Osteocyte (in vitro differentiated cells): ENCODE measurements around the gene TBXAS1. TPM values are rescaled to one million over a fixed set of nuclear protein-coding genes. Genes with fewer than 3 reads are reported as not detected.

Experiments used
- DNase-seq: peaks from one replicate; pipeline ENCODE4 v3.0.0; 2021; ENCODE audit warnings: mixed read lengths; ENCODE audit not compliant: unreplicated experiment; ENCODE audit errors: extremely low spot score
- H3K27ac Mint-ChIP-seq: one replicate; pipeline ENCODE4 v1.8.0; 2021; ENCODE audit warnings: mild to moderate bottlenecking, mixed read lengths; ENCODE audit not compliant: unreplicated experiment
- H3K27me3 Mint-ChIP-seq: one replicate; pipeline ENCODE4 v1.8.0; 2021; ENCODE audit warnings: mixed read lengths; ENCODE audit not compliant: unreplicated experiment
- H3K36me3 Mint-ChIP-seq: one replicate; pipeline ENCODE4 v1.8.0; 2021; ENCODE audit warnings: mixed read lengths; ENCODE audit not compliant: unreplicated experiment
- H3K4me1 Mint-ChIP-seq: one replicate; pipeline ENCODE4 v1.8.0; 2021; ENCODE audit warnings: mixed read lengths; ENCODE audit not compliant: unreplicated experiment
- H3K4me3 Mint-ChIP-seq: one replicate; pipeline ENCODE4 v1.8.0; 2021; ENCODE audit warnings: mild to moderate bottlenecking, moderate library complexity, mixed read lengths; ENCODE audit not compliant: unreplicated experiment
- H3K9me3 Mint-ChIP-seq: one replicate; pipeline ENCODE4 v1.8.0; 2021; ENCODE audit warnings: mixed read lengths; ENCODE audit not compliant: unreplicated experiment
- total RNA-seq: library from RNA; stranded (reverse); gene quantifications from 2 replicates; pipeline ENCODE4 v1.2.1, GENCODE V29; 2021
- TF ChIP-seq, protein P1 (sequence below): fragments of 200-600 bp; sonication (generic); IDR thresholded peaks from 2 replicates; pipeline ENCODE4 v1.5.0; 2021; ENCODE audit warnings: antibody characterized with exemption, mild to moderate bottlenecking, moderate library complexity

Gene TBXAS1
- total RNA-seq, 1 donor from 2014 or later, result 3.5 TPM

- H3K4me3 Mint-ChIP-seq, result no peak overlapping the region
Observed at GRCh38 chr7:139853506-139854123, 24.6 kb downstream of the TBXAS1 start.

DNA sequence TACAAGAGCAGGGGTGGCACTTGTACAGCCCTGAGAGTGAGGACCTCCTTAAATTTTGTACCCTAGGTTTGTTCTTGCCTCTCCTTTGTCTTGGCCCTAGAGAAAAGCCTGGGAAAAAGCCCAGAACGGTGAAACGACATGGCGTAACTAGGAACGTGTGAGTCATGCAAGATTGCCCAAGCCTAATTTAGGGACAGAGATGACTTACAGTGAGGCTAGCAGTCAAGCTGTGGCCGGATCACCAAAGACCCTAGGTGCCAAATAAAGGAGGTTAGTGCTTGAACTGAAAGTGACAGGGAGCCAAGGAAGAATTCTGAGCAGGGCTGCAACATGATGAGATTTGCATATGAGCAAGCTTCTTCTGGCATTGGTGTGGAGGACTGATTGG, 25.1 kb downstream of the TBXAS1 start:
- no peak overlapping the region for H3K4me3 Mint-ChIP-seq
- H3K36me3 Mint-ChIP-seq, result no peaks in the 10 kb centered on the region
- H3K27ac Mint-ChIP-seq, result no peak overlapping the region
- H3K9me3 Mint-ChIP-seq, result no peaks in the 10 kb centered on the region
- H3K4me1 Mint-ChIP-seq, result no peaks in the 10 kb centered on the region
- H3K27me3 Mint-ChIP-seq, result peaks cover 2% of the 10 kb centered on the region
- TF ChIP-seq, protein P1, sequence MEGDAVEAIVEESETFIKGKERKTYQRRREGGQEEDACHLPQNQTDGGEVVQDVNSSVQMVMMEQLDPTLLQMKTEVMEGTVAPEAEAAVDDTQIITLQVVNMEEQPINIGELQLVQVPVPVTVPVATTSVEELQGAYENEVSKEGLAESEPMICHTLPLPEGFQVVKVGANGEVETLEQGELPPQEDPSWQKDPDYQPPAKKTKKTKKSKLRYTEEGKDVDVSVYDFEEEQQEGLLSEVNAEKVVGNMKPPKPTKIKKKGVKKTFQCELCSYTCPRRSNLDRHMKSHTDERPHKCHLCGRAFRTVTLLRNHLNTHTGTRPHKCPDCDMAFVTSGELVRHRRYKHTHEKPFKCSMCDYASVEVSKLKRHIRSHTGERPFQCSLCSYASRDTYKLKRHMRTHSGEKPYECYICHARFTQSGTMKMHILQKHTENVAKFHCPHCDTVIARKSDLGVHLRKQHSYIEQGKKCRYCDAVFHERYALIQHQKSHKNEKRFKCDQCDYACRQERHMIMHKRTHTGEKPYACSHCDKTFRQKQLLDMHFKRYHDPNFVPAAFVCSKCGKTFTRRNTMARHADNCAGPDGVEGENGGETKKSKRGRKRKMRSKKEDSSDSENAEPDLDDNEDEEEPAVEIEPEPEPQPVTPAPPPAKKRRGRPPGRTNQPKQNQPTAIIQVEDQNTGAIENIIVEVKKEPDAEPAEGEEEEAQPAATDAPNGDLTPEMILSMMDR, result no peak
- DNase-seq, result no peak

More at GRCh38 chr7:139853506-139854123, 24.6 kb downstream of the TBXAS1 start:
- H3K36me3 Mint-ChIP-seq, result no peaks in the 10 kb centered on the region
- H3K27me3 Mint-ChIP-seq, result peaks cover 2% of the 10 kb centered on the region
- peak; percentile 8 for DNase-seq
- H3K4me1 Mint-ChIP-seq, result no peaks in the 10 kb centered on the region
- H3K9me3 Mint-ChIP-seq, result no peaks in the 10 kb centered on the region
- TF ChIP-seq, protein P1, result no peak
- H3K27ac Mint-ChIP-seq, result no peak overlapping the region

DNA sequence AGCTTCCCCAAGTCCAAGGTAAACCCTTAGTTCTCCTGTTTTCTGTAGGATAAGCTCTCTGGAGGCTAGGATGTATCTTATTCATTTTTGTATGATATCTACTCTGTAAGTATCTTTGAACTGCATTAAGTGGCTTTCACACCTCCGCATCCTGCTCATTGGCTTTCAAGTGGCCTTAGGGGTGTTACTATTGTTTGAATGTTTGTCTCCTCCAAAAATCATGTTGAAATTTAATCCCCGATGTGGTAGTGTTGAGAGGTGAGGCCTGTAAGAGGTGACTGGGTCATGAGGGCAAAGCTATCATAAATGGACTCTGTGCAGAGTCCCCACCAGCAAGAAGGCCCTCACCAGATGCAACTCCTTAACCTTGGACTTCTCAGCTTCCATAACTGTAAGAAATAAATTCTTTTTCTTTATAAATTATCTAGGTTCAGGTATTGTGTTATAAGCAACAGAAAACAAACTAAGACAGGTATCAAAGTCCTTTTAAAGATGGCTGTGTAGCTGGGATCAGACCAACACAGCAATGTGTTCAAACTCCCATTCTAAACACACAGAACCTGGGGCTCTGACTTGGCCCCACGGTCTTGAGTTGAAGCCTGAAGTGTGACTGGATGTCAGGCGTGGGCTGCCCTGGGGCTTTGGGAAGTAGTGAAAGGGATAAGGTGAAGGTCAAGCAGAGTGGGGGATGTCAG, 25.9 kb downstream of the TBXAS1 start:
- Mint-ChIP-seq H3K4me1 (no peaks in the 10 kb centered on the region), H3K27me3 (peaks cover 2% of the 10 kb centered on the region), H3K4me3 (no peak overlapping the region), H3K9me3 (no peaks in the 10 kb centered on the region), H3K36me3 (no peaks in the 10 kb centered on the region), H3K27ac (no peak overlapping the region)
- TF ChIP-seq, protein P1, result no peak
- DNase-seq, result peak; percentile 4

- DNase-seq, result peak; percentile 44
- no peak overlapping the region for H3K27ac Mint-ChIP-seq
- TF ChIP-seq, protein P1, result no peak
- no peaks in the 10 kb centered on the region for H3K4me1 Mint-ChIP-seq
- H3K4me3 Mint-ChIP-seq, result no peak overlapping the region
- peaks cover 2% of the 10 kb centered on the region for H3K27me3 Mint-ChIP-seq
- H3K36me3 Mint-ChIP-seq, result no peaks in the 10 kb centered on the region
- H3K9me3 Mint-ChIP-seq, result no peaks in the 10 kb centered on the region
Observed at GRCh38 chr7:139855498-139856270, 26.6 kb downstream of the TBXAS1 start.

GRCh38 chr7:139857791-139858190, 28.7 kb downstream of the TBXAS1 start:
- TF ChIP-seq, protein P1, result no peak
- Mint-ChIP-seq H3K27ac (no peak overlapping the region), H3K9me3 (no peaks in the 10 kb centered on the region), H3K36me3 (no peaks in the 10 kb centered on the region), H3K4me3 (no peak overlapping the region), H3K27me3 (peaks cover 10% of the 10 kb centered on the region), H3K4me1 (no peaks in the 10 kb centered on the region)
- peak; percentile 54 for DNase-seq
